ENCODE data around the gene ANAPC13.

Gene ANAPC13

DNA sequence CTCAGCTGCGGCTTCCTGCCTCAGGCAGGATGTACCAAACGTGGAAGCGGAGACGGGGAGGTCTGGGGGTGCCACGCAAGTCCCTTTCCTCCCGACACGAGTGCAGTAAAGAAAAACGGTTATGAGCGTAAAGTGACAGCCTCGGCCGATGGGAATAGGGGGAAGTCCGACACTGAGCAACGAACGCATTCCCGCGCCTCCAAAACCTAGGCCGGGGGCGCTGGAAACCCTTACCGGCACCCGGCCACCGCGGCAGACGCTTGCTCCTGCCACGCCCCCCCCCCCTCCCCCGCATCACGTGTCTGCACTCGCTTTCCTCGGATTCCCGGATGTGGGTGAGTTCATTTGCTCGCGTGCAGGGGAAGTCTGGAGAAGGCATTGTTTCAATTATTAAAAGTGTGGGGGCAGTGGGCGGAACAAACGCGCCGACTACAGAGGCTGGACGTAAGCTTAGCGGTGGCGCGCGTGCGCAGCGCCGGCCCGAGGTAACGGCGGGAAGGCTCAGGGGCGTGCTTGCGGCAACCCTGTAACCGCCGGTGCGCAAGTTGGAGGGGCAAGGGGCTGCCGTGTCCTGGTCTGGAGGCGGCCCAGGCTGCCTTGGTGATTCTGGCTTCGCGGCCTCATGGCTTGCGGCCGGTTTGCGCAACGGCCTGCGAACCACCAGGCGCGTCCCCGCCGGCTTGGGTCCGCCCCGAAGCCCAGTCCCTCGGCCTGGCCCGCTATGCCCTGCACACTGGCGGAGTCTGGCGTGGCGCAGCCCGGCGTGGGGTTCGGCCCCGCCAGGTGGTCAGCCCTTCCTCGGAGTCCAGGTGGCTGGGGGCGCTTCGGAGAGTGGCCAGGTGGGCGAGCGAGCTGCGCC lies at the start of gene ANAPC13, which contains the start of gene CEP63:
Gene ANAPC13, minus strand, starts transcription at position 268 of the 859 bp plus-strand sequence. CDS start 3,081 bp downstream, outside the sequence.
Gene CEP63, plus strand, starts transcription at position 340 of the 859 bp plus-strand sequence. CDS start 9,264 bp downstream, outside the sequence.
- peak; percentile 94 to 98 for DNase-seq

DNA sequence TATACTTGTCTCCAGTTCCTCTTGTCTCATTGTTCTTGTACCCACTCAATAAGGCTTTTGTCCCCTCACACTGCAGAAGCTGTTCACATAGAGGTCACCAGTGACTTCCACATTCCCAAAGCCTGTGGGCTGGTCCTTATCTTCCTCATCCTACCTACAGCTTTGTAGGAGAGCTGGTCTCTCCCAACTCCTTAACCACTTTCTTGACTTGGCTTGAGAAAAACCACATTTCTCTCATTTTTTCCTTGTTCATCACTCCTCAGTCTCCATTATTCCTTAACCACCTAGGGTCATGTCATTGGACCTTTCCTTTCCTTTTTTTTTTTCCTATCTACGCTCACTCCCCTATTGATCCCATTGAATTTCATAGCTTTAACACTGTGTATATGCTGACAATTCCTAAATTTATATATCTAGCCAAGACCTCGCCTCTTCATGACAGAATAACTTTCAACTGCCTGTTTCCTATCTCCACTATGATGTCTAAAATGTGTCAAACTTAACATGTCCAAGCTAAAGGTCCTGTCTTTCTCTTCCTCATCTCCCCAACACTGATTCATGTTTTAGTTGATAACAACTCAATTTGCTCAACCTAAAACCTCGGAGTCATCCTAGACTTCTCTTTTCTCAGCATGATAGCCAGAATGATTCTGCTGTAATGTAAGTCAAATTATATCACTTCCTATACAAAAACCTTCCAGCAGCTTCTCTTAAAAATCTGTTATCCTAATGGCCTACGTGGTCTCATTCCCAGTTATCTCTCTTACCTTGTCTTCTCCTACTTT lies 49.6 kb upstream of the ANAPC13 start:
- no peak for DNase-seq

DNA sequence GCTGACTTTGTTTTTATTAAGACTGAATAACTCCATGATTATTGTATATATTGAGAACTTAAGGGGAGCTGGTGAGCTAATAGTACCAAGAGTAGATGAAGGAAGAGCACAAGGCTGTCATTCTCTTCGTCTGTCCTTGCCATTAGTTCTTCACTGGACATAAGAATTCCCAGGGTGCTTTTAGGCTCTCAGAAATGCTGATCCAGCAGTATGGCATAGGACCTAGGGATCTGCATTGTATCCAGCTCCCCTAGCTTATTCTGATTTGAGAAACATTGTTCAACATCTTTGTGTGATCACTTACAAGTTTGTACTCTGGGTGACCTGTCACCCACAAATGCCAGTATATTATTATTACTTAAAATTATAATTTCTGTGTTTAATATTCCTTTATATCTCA lies 47.7 kb upstream of the ANAPC13 start:
- no peak for DNase-seq

- DNase-seq: no peak
Observed at GRCh38 chr3:134527538-134528186, 41.9 kb upstream of the ANAPC13 start.

DNA sequence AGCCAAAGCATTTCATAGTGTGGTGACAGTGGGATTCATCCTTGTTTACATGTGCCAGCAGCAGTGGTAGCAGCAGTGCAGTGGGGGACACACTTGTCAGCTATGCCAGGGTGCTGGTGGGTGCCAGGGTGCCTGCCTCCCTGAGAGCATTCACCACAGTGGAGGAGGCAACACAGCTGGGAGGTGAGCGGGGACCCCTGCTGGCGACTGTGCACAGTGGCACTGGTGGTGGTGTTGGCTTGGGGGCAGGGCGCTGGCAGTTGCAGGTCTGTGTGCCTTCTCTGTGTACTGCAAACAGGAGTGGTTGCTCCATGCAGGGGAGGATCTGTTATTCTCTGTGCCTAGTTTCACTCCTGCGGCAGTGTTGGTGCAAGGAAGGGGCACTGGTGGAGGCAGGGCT lies 41.3 kb upstream of the ANAPC13 start:
- no peak for DNase-seq

- no peak for DNase-seq
Observed at GRCh38 chr3:134526319-134526718, 40.5 kb upstream of the ANAPC13 start.

DNA sequence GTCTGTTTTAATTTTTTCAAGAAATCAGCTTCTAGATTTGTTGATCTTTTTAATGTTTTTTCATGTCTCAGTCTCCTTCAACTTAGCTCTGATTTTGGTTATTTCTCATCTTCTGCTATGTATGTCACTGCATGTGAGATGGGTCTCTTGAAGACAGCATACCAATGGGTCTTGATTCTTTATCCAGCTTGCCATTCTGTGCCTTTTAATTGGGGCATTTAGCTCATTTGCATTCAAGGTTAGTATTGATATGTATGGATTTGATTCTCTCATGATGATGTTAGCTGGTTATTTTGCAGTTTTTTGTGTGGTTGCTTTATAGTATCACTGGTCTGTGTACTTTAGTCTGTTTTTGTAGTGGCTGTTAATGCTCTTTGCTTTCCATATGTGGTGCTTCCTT lies 39.5 kb upstream of the ANAPC13 start:
- DNase-seq: no peak

DNA sequence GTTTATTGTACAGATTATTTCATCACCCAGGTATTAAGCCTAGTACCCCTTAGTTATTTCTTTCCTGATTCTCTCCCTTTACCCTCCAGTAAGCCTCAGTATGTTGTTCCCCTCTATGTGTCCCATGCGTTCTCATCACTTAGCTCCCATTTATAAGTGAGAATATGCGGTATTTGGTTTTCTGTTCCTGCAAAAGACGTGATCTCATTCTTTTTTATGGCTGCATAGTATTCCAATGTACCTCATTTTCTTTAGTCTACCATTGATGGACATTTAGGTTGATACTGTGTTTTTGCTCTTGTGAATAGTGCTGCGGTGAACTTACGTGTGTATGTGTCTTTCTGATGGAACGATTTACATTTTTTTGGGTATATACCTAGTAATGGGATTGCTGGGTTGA lies 36.8 kb upstream of the ANAPC13 start:
- no peak for DNase-seq

GRCh38 chr3:134517791-134518190 lies 32.0 kb upstream of the ANAPC13 start:
- no peak for DNase-seq

- DNase-seq: no peak
Observed at GRCh38 chr3:134516905-134517304, 31.1 kb upstream of the ANAPC13 start.

DNA sequence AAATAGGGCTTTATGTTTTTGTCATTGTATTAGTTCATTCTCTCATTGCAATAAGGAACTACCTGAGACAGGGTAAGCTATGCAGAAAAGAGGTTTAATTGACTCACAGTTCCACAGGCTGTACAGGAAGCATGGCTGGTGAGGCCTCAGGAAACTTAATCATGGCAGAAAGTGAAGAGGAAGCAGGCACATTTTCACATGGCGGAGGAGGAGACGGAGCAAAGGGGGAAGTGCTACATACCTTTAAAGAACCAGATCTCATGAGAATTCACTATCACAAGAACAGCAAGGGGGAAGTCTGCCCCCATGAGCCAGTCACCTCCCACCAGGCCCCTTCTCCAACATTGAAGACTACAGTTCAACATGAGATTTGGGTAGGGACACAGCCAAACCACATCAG lies 25.7 kb upstream of the ANAPC13 start:
- DNase-seq: no peak

- no peak for DNase-seq
Observed at GRCh38 chr3:134505485-134505884, 19.7 kb upstream of the ANAPC13 start.

DNA sequence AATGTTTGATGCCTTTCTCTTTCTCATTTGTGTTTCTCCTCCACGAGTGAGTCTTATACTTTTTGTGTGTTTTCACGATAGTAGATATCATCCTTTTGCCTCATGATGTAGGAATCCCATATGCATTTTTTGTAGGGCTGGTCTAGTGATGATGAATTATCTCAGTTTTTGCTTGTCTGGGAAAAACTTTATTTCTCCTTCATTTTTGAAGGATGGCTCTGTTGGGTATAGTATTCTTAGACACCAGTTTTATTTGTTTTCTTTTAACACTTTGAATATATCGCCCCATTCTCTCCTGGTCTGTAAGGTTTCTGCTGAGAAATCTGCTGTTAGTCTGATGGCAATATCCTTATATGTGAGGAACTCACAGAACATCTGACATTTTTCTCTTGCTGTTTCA lies 18.3 kb upstream of the ANAPC13 start:
- no peak for DNase-seq

GRCh38 chr3:134503266-134503665 lies 17.5 kb upstream of the ANAPC13 start:
- DNase-seq: no peak

DNA sequence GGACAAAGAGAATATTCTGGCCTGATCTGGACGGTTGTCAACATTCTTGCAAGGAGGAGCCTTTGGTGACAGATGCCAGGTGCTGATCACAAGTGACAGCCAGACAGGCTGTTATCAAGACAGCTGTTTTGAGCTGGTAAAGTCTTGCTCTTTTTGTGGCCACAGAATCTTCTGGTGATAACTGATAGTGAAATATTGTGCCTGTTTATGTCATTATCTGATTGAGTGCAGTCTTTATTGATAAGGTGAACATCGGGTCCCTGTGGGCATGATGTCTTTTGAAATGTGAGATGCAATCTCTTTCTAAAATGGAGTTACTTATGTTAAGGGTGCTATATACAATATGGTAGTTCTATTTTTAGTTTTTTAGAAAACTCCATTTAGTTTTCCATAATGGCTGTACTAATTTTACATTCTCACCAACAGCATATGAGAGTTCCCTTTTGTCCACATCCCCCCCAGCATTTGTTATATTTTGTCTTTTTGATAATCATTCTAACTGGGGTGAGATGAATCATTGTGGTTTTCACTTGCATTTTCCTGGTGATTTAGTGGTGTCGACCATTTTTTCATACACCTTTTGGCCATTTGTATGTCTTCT lies 10.8 kb upstream of the ANAPC13 start:
- no peak for DNase-seq

- DNase-seq: no peak
Observed at GRCh38 chr3:134495980-134496379, 10.2 kb upstream of the ANAPC13 start.

GRCh38 chr3:134494495-134494894 lies 8.7 kb upstream of the ANAPC13 start:
- DNase-seq: no peak

GRCh38 chr3:134487406-134487805 lies 1.6 kb upstream of the ANAPC13 start:
- DNase-seq: no peak

DNA sequence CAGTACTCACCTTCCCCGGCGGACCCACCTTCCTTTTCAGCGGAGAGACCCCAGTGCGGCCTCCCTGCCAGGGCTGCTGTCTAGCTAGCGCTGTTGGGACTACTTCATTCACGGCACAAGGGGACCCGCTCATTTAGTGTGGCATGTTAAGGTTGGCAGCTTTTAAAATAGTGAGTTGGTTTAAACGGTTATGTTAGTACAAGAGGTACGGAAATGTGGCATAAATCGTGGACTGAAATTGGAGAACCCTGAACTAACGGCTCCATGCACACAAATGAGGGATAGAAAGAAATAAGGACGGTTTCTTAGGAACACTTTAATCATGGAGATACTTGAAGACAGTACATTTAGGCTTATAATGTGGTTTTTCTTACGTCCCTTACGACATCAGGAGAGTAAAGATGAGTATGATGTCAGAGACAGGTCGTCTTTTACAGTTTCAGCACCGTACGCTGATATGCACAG lies 824 bp upstream of the ANAPC13 start:
- peak in 1 of 2 experiments; percentile 60 for DNase-seq

GRCh38 chr3:134485075-134485717 lies 589 bp downstream of the ANAPC13 start:
- DNase-seq: peak in 1 of 2 experiments; percentile 15

GRCh38 chr3:134483195-134483900 lies 2.4 kb downstream of the ANAPC13 start:
- DNase-seq: no peak

DNA sequence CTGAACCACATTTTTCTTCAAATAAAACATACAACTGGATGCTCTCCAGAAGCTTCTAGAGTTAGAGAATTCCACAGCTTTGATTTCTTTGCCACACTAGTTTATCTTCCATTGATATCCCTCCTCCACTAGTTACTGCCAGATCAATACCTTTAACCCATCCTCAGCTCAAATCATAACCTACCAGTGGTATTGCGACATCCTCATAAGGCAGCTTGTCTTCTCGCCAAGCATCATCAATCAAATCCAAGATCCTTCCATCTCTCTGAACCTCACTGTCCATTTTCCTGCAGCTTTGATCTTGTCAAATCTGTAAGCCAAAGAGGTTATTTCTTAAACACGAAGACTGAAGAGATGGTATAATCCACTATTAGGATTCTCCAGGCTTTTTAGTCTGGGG lies 3.2 kb downstream of the ANAPC13 start:
- DNase-seq: no peak

Measured in NCI-H187 (cell line).